Hepatocyte (in vitro differentiated cells): ENCODE data around the gene STARD13. TPM values are rescaled to one million over a fixed set of nuclear protein-coding genes. Genes with fewer than 3 reads are reported as not detected.

Experiments used
- DNase-seq: peaks from one replicate; pipeline ENCODE4 v3.0.0-alpha.2; 2016; ENCODE audit warnings: low spot score
- H2AFZ ChIP-seq: fragments of 200-600 bp; sonication (generic); 2 replicates; pipeline ENCODE4 v1.6.0; 2016; ENCODE audit warnings: antibody characterized with exemption, mild to moderate bottlenecking
- H3K27ac ChIP-seq: fragments of 200-600 bp; sonication (generic); 2 replicates; pipeline ENCODE4 v1.5.1; 2016; ENCODE audit warnings: mild to moderate bottlenecking
- H3K27me3 ChIP-seq: fragments of 200-600 bp; sonication (generic); 2 replicates; pipeline ENCODE4 v1.6.1; 2016
- H3K36me3 ChIP-seq: fragments of 200-600 bp; sonication (generic); replicated peaks from 2 replicates; pipeline ENCODE4 v1.5.1; 2016; ENCODE audit warnings: low read depth; ENCODE audit not compliant: insufficient read depth
- H3K4me1 ChIP-seq: fragments of 200-600 bp; sonication (generic); 2 replicates; pipeline ENCODE4 v1.5.1; 2016; ENCODE audit warnings: mild to moderate bottlenecking, moderate library complexity; ENCODE audit not compliant: insufficient read depth
- H3K4me2 ChIP-seq: fragments of 200-600 bp; sonication (generic); 2 replicates; pipeline ENCODE4 v1.6.0; 2016
- H3K4me3 ChIP-seq: fragments of 200-600 bp; sonication (generic); 2 replicates; pipeline ENCODE4 v1.5.1; 2016; ENCODE audit warnings: mild to moderate bottlenecking
- H3K79me2 ChIP-seq: fragments of 200-600 bp; sonication (generic); 2 replicates; pipeline ENCODE4 v1.6.0; 2017; ENCODE audit warnings: mild to moderate bottlenecking
- H3K9me2 ChIP-seq: fragments of 200-600 bp; sonication (generic); replicated peaks from 2 replicates; pipeline ENCODE4 v1.6.0; 2017; ENCODE audit warnings: mild to moderate bottlenecking; ENCODE audit not compliant: insufficient read depth
- H3K9me3 ChIP-seq: fragments of 200-600 bp; sonication (generic); 2 replicates; pipeline ENCODE4 v1.5.1; 2016; ENCODE audit warnings: low read depth, mild to moderate bottlenecking
- H4K20me1 ChIP-seq: fragments of 200-600 bp; sonication (generic); 2 replicates; pipeline ENCODE4 v1.6.0; 2016; ENCODE audit warnings: mild to moderate bottlenecking; ENCODE audit not compliant: insufficient read depth, poor library complexity, severe bottlenecking
- EZH2 ChIP-seq: fragments of 200-600 bp; sonication (generic); IDR thresholded peaks from 2 replicates; pipeline ENCODE4 v1.6.1; 2016; ENCODE audit warnings: antibody characterized with exemption, mild to moderate bottlenecking, borderline replicate concordance
- EZH2phosphoT487 ChIP-seq: fragments of 200-600 bp; sonication (generic); IDR thresholded peaks from one replicate; pipeline ENCODE4 v1.6.1; 2018; ENCODE audit warnings: antibody characterized with exemption, mild to moderate bottlenecking, low read depth, moderate library complexity; ENCODE audit not compliant: unreplicated experiment, severe bottlenecking
- WGBS: methylation state at CpG from one replicate; pipeline ENCODE4 v1.1.6; 2016; ENCODE audit warnings: low lambda C conversion rate; ENCODE audit errors: missing lambda C conversion rate; 5-methylcytosine and 5-hydroxymethylcytosine counted together
- polyA plus RNA-seq: library from polyadenylated mRNA; unstranded; fragments of >200 nt; fragmentation: Nextera tagmentation; extraction: Ambion mirVana; gene quantifications from 2 replicates; pipeline ENCODE4 v1.2.1, GENCODE V29; 2016
- total RNA-seq: library from RNA; depleted of rRNA; stranded (reverse); fragments of >200 nt; gene quantifications from 2 replicates; pipeline ENCODE4 v1.2.3, GENCODE V29; 2014
- TF ChIP-seq, protein P1 (sequence below): fragments of 200-600 bp; sonication (generic); IDR thresholded peaks from 2 replicates; pipeline ENCODE4 v1.5.1; 2016; ENCODE audit warnings: antibody characterized with exemption, mild to moderate bottlenecking; ENCODE audit not compliant: poor library complexity

STARD13 gene
- total and polyA plus RNA-seq, 2 experiments from 2014 or later: 5.4 to 13.5 TPM

DNA sequence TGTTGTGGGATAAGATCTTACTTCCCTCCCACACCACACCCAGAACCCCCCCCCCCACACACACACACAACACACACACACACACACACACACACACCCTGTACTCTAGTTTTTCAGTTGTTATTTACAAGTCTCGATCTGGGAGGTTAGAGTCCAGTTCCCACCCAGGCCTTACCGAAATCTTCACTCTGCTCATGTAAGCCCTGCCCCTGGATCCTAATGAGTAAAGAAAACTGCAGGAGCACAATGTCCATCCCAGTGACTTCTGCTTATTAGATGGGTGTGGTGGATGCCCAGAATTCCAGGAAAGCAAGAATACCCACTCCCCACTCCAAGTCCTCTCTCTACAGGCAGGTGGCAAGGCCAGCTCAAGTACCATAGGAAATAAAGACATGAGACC lies 23.0 kb downstream of the STARD13 start:
- Histone ChIP-seq H3K27me3 (no peaks in the 10 kb centered on the region), H3K4me3 (no peak overlapping the region), H3K9me2 (no peaks in the 10 kb centered on the region), H3K27ac (peak overlapping the region; percentile 75), H3K4me2 (no peak overlapping the region), H2AFZ (no peak overlapping the region), H3K9me3 (no peaks in the 10 kb centered on the region), H4K20me1 (no peaks in the 10 kb centered on the region), H3K36me3 (no peaks in the 10 kb centered on the region), H3K79me2 (peaks cover 44% of the 10 kb centered on the region), H3K4me1 (peaks cover 23% of the 10 kb centered on the region)
- WGBS: 75% methylated on average over 2 of the region's 2 CpGs
- no peak for TF ChIP-seq EZH2
- no peak for TF ChIP-seq EZH2phosphoT487
- TF ChIP-seq, protein P1, sequence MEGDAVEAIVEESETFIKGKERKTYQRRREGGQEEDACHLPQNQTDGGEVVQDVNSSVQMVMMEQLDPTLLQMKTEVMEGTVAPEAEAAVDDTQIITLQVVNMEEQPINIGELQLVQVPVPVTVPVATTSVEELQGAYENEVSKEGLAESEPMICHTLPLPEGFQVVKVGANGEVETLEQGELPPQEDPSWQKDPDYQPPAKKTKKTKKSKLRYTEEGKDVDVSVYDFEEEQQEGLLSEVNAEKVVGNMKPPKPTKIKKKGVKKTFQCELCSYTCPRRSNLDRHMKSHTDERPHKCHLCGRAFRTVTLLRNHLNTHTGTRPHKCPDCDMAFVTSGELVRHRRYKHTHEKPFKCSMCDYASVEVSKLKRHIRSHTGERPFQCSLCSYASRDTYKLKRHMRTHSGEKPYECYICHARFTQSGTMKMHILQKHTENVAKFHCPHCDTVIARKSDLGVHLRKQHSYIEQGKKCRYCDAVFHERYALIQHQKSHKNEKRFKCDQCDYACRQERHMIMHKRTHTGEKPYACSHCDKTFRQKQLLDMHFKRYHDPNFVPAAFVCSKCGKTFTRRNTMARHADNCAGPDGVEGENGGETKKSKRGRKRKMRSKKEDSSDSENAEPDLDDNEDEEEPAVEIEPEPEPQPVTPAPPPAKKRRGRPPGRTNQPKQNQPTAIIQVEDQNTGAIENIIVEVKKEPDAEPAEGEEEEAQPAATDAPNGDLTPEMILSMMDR: no peak
- peak; percentile 14 for DNase-seq

DNA sequence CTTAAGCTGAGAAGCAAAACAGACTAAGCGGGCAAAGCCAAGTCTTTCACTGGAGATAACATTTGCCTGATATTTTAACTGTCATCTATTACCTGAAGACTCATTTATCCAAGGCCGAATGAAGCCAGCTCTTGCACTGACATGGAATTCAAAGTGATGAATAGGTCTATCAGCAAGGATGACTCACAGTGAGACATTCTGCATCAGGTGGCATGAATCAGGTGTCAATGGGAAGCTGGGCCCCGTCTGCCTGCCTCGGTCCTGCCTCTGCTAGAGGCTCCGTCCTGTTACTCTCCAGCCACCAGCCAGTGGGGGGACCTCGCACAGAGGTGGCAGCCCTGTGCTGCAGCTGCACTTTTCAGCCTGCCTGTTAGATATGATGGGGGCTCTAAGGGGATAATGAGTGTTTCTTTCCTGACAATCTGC lies 23.5 kb downstream of the STARD13 start:
- H3K27me3 ChIP-seq: no peaks in the 10 kb centered on the region
- peaks cover 23% of the 10 kb centered on the region for H3K4me1 ChIP-seq
- no peak for TF ChIP-seq EZH2
- TF ChIP-seq, protein P1: no peak
- TF ChIP-seq EZH2phosphoT487: no peak
- DNase-seq: peak; percentile 76
- peaks cover 43% of the 10 kb centered on the region for H3K79me2 ChIP-seq
- H3K9me2 ChIP-seq: no peaks in the 10 kb centered on the region
- no peak overlapping the region for H2AFZ ChIP-seq
- H3K27ac ChIP-seq: peak overlapping the region; percentile 75
- H3K36me3 ChIP-seq: no peaks in the 10 kb centered on the region
- no peaks in the 10 kb centered on the region for H4K20me1 ChIP-seq
- peak overlapping the region; percentile 38 for H3K4me2 ChIP-seq
- no peak overlapping the region for H3K4me3 ChIP-seq
- WGBS: 45% methylated on average over 6 of the region's 6 CpGs
- no peaks in the 10 kb centered on the region for H3K9me3 ChIP-seq

DNA sequence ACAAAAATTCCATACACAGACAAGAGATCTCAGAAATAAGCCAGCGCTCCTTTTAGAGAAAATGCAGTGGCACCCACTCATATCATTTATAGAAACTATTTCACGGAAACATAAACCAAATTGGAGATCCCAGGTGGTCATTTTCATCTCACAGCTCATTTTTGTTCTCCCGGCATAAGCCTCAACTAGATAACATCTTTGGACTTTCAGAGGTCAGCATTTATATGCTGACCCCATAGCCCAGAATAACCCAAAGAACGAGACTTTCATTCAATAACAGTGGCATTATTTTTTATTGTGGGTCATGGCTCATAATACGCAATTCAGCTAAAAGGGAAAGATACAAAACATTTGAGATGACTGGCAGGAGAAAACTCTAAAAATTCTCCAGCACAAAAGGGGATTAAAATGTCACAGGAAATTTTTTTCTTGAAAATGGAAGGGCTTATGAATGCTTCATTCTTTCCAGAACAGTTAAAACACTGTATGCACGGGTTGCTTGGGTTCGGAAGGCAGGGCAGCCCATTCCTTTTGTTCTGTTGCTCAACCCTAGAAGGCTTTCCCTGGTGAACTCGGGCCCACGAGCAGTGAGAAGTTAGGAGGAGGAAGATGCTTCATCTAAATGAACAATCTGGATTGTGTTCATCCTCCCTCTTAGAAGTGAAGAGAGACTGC lies 24.0 kb downstream of the STARD13 start:
- Histone ChIP-seq H3K4me2 (peak overlapping the region; percentile 24), H3K27me3 (no peaks in the 10 kb centered on the region), H3K9me2 (no peaks in the 10 kb centered on the region), H3K4me3 (no peak overlapping the region), H3K79me2 (peaks cover 43% of the 10 kb centered on the region), H3K4me1 (peaks cover 23% of the 10 kb centered on the region), H3K27ac (peak overlapping the region; percentile 75), H2AFZ (no peak overlapping the region), H4K20me1 (no peaks in the 10 kb centered on the region), H3K9me3 (no peaks in the 10 kb centered on the region), H3K36me3 (no peaks in the 10 kb centered on the region)
- no peak for TF ChIP-seq EZH2phosphoT487
- TF ChIP-seq, protein P1: no peak
- no peak for TF ChIP-seq EZH2
- no peak for DNase-seq
- 68% methylated on average over 9 of the region's 9 CpGs for WGBS
